ENCODE results near the gene LRRC7.
A peak's percentile ranks its signal among the peaks of the same experiment; 100 is the strongest.

LRRC7 gene

GRCh38 chr1:70140894-70141293, 573.2 kb downstream of the LRRC7 start:
- H3K4me3 ChIP-seq (ENCODE audit: low read depth, low read length): no peak overlapping the region
- no peak for DNase-seq (ENCODE audit: low read depth)
- no peak for TF ChIP-seq CTCF (IDR thresholded peaks at IDR 0.05; ENCODE audit: control insufficient read depth, extremely low read depth, insufficient read depth)

- H3K4me3 ChIP-seq (ENCODE audit: low read depth, low read length): no peak overlapping the region
- peak; percentile 45 for TF ChIP-seq CTCF (IDR thresholded peaks at IDR 0.05; ENCODE audit: control insufficient read depth, extremely low read depth, insufficient read depth)
- DNase-seq (ENCODE audit: low read depth): no peak
These were observed 574.4 kb downstream of the LRRC7 start for GRCh38 chr1:70142075-70142474.

GRCh38 chr1:70143048-70143659, 575.4 kb downstream of the LRRC7 start:
- peak; percentile 31 for DNase-seq (ENCODE audit: low read depth)
- TF ChIP-seq CTCF (IDR thresholded peaks at IDR 0.05; ENCODE audit: control insufficient read depth, extremely low read depth, insufficient read depth): peak; percentile 47
- H3K4me3 ChIP-seq (ENCODE audit: low read depth, low read length): peak overlapping the region; percentile 28

GRCh38 chr1:70146488-70146887, 578.8 kb downstream of the LRRC7 start:
- no peak for DNase-seq (ENCODE audit: low read depth)
- TF ChIP-seq CTCF (IDR thresholded peaks at IDR 0.05; ENCODE audit: control insufficient read depth, extremely low read depth, insufficient read depth): no peak
- no peak overlapping the region for H3K4me3 ChIP-seq (ENCODE audit: low read depth, low read length)

- no peak for DNase-seq (ENCODE audit: low read depth)
- no peak for TF ChIP-seq CTCF (IDR thresholded peaks at IDR 0.05; ENCODE audit: control insufficient read depth, extremely low read depth, insufficient read depth)
- no peak overlapping the region for H3K4me3 ChIP-seq (ENCODE audit: low read depth, low read length)
These were observed 582.7 kb downstream of the LRRC7 start for GRCh38 chr1:70150444-70150843.

- TF ChIP-seq CTCF (IDR thresholded peaks at IDR 0.05; ENCODE audit: control insufficient read depth, extremely low read depth, insufficient read depth): no peak
- no peak for DNase-seq (ENCODE audit: low read depth)
- H3K4me3 ChIP-seq (ENCODE audit: low read depth, low read length): no peak overlapping the region
These were observed 586.0 kb downstream of the LRRC7 start for GRCh38 chr1:70153739-70154138.

- DNase-seq (ENCODE audit: low read depth): no peak
- H3K4me3 ChIP-seq (ENCODE audit: low read depth, low read length): no peak overlapping the region
- no peak for TF ChIP-seq CTCF (IDR thresholded peaks at IDR 0.05; ENCODE audit: control insufficient read depth, extremely low read depth, insufficient read depth)
These were observed 588.9 kb downstream of the LRRC7 start for GRCh38 chr1:70156529-70157120.
